ENCODE data around the gene HSH2D. TPM values are rescaled to one million over a fixed set of nuclear protein-coding genes. Genes with fewer than 3 reads are reported as not detected.

Gene HSH2D
- total RNA-seq, result 1 to 10 TPM; 5.5 to 6.1 TPM
- polyA plus RNA-seq, result 1 to 10 TPM; 6.6 to 9.3 TPM
- long read RNA-seq, donor 1, partial matches to known transcripts, result 0 of 1 reads
- long read RNA-seq, donor 1, other reads (novel, unspliced or antisense), result 0 of 1 reads
- long read RNA-seq, donor 2, result 0 reads
- long read RNA-seq, donor 3, partial matches to known transcripts, result 0 of 1 reads
- long read RNA-seq, donor 3, other reads (novel, unspliced or antisense), result 0 of 1 reads
- long read RNA-seq, donor 4, result 0 reads
- long read RNA-seq, donor 5, result 0 reads

DNA sequence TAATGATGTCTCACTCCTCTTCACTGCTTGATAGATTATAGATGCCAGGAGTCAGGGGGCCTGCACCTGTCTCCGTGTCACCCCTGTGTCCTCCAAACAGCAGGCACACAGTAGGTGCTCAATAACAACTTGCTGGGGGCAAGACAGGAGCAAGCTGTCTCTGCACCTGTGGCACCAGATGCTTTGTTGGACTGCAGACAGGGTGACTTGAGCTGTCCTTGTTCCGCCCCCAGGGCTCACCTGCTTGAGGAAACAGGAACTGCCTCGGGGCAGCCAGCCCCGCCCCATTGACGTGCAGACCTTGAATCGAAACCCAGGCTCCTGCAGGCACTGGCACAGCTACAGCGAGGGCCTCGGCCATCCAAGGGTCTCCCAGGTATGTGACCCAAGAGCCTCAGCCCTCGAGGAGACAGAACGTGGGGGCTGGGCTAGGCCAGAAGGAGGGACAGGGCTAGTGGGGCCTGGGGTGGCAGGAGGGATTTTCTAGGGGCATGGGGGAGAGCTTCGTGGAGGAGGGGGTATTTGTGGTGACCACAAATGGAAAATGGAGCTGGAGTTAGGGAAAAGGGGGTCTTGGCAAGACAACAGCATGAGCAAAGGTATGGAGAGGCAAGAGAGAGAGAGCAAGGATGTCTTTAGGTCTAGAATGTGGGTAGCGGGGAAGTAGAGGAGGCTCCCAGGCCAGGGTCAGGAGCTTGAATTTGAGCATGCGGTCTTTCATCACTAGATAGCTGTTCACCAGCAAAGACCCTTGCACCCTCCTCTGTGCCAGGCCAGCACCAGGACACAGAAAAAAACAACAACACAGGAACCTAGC is at the start of gene HSH2D:
TSS of gene HSH2D (plus strand) at position 287 of the 817 bp plus-strand sequence. CDS start 5,066 bp downstream, outside the sequence.
- TF ChIP-seq, protein P1, sequence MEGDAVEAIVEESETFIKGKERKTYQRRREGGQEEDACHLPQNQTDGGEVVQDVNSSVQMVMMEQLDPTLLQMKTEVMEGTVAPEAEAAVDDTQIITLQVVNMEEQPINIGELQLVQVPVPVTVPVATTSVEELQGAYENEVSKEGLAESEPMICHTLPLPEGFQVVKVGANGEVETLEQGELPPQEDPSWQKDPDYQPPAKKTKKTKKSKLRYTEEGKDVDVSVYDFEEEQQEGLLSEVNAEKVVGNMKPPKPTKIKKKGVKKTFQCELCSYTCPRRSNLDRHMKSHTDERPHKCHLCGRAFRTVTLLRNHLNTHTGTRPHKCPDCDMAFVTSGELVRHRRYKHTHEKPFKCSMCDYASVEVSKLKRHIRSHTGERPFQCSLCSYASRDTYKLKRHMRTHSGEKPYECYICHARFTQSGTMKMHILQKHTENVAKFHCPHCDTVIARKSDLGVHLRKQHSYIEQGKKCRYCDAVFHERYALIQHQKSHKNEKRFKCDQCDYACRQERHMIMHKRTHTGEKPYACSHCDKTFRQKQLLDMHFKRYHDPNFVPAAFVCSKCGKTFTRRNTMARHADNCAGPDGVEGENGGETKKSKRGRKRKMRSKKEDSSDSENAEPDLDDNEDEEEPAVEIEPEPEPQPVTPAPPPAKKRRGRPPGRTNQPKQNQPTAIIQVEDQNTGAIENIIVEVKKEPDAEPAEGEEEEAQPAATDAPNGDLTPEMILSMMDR (IDR thresholded peaks at IDR 0.05; ENCODE audit: control extremely low read depth, extremely low read depth), result no peak
- 14 to 26% methylated on average over 13 of the region's 13 CpGs for WGBS, 2 donors
- Histone ChIP-seq H3K27ac (ENCODE audit: low read depth in 1 of 2, low read length in 1 of 2) (peak within 1 kb of the TSS in 1 of 2 donors; percentile 35), H3K4me1 (ENCODE audit: control insufficient read depth in 5 of 5, insufficient read depth in 5 of 5, low read length in 5 of 5) (peaks cover 0 to 8% (median 0%) of the 10 kb centered on the region in 5 donors), H3K4me3 (no peak within 1 kb of the TSS), H3K36me3 (ENCODE audit: control insufficient read depth in 4 of 4, insufficient read depth in 4 of 4, low read length in 4 of 4) (no peaks in the 10 kb centered on the region), H3K27me3 (ENCODE audit: control insufficient read depth in 3 of 3, insufficient read depth in 3 of 3, low read length in 2 of 3) (no peaks in the 10 kb centered on the region), H3K9ac (ENCODE audit: insufficient read depth in 1 of 2, low read length in 2 of 2) (no peak within 1 kb of the TSS), H3K9me3 (ENCODE audit: control insufficient read depth in 4 of 4, insufficient read depth in 3 of 4, low read length in 3 of 4) (no peaks in the 10 kb centered on the region)
- DNase-seq (peak; percentile 11 to 48 (median 34)), ATAC-seq (ENCODE audit: insufficient read depth, low FRiP score) (peak; percentile 79)

- no peak for DNase-seq
These were observed 49.0 kb upstream of the HSH2D start for GRCh38 chr19:16094360-16095070.

GRCh38 chr19:16095071-16095571 is 48.4 kb upstream of the HSH2D start:
- H3K4me3 ChIP-seq, result no peak overlapping the region
- H3K9me3 ChIP-seq (ENCODE audit: control insufficient read depth in 4 of 4, insufficient read depth in 3 of 4, low read length in 3 of 4), result no peaks in the 10 kb centered on the region
- H3K27me3 ChIP-seq (ENCODE audit: control insufficient read depth in 3 of 3, insufficient read depth in 3 of 3, low read length in 2 of 3), result no peaks in the 10 kb centered on the region
- H3K9ac ChIP-seq (ENCODE audit: insufficient read depth in 1 of 2, low read length in 2 of 2), result no peak overlapping the region
- TF ChIP-seq, protein P1 (IDR thresholded peaks at IDR 0.05; ENCODE audit: control extremely low read depth, extremely low read depth), result no peak
- no peak for ATAC-seq (ENCODE audit: insufficient read depth, low FRiP score)
- H3K4me1 ChIP-seq (ENCODE audit: control insufficient read depth in 5 of 5, insufficient read depth in 5 of 5, low read length in 5 of 5), result peaks cover 0 to 1% (median 0%) of the 10 kb centered on the region in 5 donors
- no peak for DNase-seq
- 73 to 76% methylated on average over 13 of the region's 13 CpGs for WGBS, 2 donors
- peaks cover 18 to 71% (median 62%) of the 10 kb centered on the region in 4 donors for H3K36me3 ChIP-seq (ENCODE audit: control insufficient read depth in 4 of 4, insufficient read depth in 4 of 4, low read length in 4 of 4)
- H3K27ac ChIP-seq (ENCODE audit: low read depth in 1 of 2, low read length in 1 of 2), result no peak overlapping the region

More at GRCh38 chr19:16094360-16095070, 49.0 kb upstream of the HSH2D start:
- no peak overlapping the region for H3K4me3 ChIP-seq
- peaks cover 0 to 1% (median 0%) of the 10 kb centered on the region in 5 donors for H3K4me1 ChIP-seq (ENCODE audit: control insufficient read depth in 5 of 5, insufficient read depth in 5 of 5, low read length in 5 of 5)
- WGBS, 2 donors, result 66 to 75% methylated on average over 10 of the region's 10 CpGs
- no peak overlapping the region for H3K9ac ChIP-seq (ENCODE audit: insufficient read depth in 1 of 2, low read length in 2 of 2)
- peaks cover 14 to 69% (median 61%) of the 10 kb centered on the region in 4 donors for H3K36me3 ChIP-seq (ENCODE audit: control insufficient read depth in 4 of 4, insufficient read depth in 4 of 4, low read length in 4 of 4)
- H3K27ac ChIP-seq (ENCODE audit: low read depth in 1 of 2, low read length in 1 of 2), result no peak overlapping the region
- H3K27me3 ChIP-seq (ENCODE audit: control insufficient read depth in 3 of 3, insufficient read depth in 3 of 3, low read length in 2 of 3), result no peaks in the 10 kb centered on the region
- TF ChIP-seq, protein P1 (IDR thresholded peaks at IDR 0.05; ENCODE audit: control extremely low read depth, extremely low read depth), result no peak
- no peak for ATAC-seq (ENCODE audit: insufficient read depth, low FRiP score)
- H3K9me3 ChIP-seq (ENCODE audit: control insufficient read depth in 4 of 4, insufficient read depth in 3 of 4, low read length in 3 of 4), result no peaks in the 10 kb centered on the region

Data from lung (tissue), 16 donors.